ENCODE results near the gene DIAPH1.

The DIAPH1 gene

DNA sequence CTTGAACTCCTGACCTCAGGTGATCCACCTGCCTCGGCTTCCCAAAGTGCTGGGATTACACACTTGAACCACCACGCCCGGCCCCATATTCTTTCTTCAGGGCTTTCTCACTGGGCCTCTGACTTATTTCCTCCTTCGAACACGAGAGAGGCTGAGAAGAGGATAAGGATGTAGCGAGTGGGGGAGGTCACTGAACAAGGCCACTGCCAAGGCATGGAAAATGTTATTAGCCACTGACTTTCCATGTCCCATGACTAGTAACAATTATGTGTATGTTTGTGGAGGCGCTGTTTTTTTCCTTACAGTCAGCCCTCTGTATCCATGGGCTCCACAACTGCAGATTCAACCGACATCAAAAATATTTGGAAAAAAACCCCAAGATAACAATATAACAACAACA, 44.7 kb upstream of the DIAPH1 start:
- no peak overlapping the region for H3K18ac ChIP-seq (ENCODE audit: low read length)
- H3K14ac ChIP-seq (ENCODE audit: low read length), result no peak overlapping the region
- H3K36me3 ChIP-seq (replicated peaks in 1 of 2; ENCODE audit: control insufficient read depth in 2 of 2, insufficient read depth in 2 of 2, low read length in 2 of 2), result peaks cover 13 to 18% of the 10 kb centered on the region in 2 donors
- no peak overlapping the region for H3K9ac ChIP-seq (ENCODE audit: low read depth, low read length, poor library complexity)
- no peaks in the 10 kb centered on the region for H3K4me1 ChIP-seq (ENCODE audit: control insufficient read depth in 2 of 2, insufficient read depth in 1 of 2, low read depth in 1 of 2, low read length in 2 of 2)
- no peak overlapping the region for H2BK5ac ChIP-seq (ENCODE audit: low read length)
- no peak overlapping the region for H2BK15ac ChIP-seq (ENCODE audit: low read length)
- H3K4me2 ChIP-seq (ENCODE audit: insufficient read depth, low read length, poor library complexity, severe bottlenecking), result no peak overlapping the region
- H3K9me3 ChIP-seq (replicated peaks in 1 of 2; ENCODE audit: control insufficient read depth in 2 of 2, insufficient read depth in 1 of 2, low read depth in 1 of 2, low read length in 2 of 2), result no peaks in the 10 kb centered on the region
- H2AK5ac ChIP-seq (ENCODE audit: low read depth, low read length), result no peak overlapping the region
- no peaks in the 10 kb centered on the region for H3K27me3 ChIP-seq (ENCODE audit: control insufficient read depth in 3 of 3, insufficient read depth in 3 of 3, low read depth in 1 of 3, low read length in 3 of 3)
- H4K8ac ChIP-seq (ENCODE audit: low read depth, low read length), result no peak overlapping the region
- H3K4me3 ChIP-seq (ENCODE audit: low read length in 2 of 2), result no peak overlapping the region
- H2BK120ac ChIP-seq (ENCODE audit: low read depth, low read length), result no peak overlapping the region
- H2BK12ac ChIP-seq (ENCODE audit: low read length), result no peak overlapping the region
- DNase-seq (ENCODE audit: low spot score), result no peak
- no peaks in the 10 kb centered on the region for H3K79me1 ChIP-seq (ENCODE audit: low read depth, low read length)
- H3K27ac ChIP-seq (replicated peaks; ENCODE audit: low read length), result no peak overlapping the region
- H4K91ac ChIP-seq (ENCODE audit: low read depth, low read length, poor library complexity), result no peak overlapping the region
- H2AFZ ChIP-seq (ENCODE audit: low read length), result no peak overlapping the region
- no peak overlapping the region for H3K23ac ChIP-seq (ENCODE audit: low read depth, low read length, poor library complexity)
- H3K4ac ChIP-seq (ENCODE audit: low read length), result no peak overlapping the region
- WGBS, 2 donors (ENCODE audit: extremely low coverage in 2 of 2, insufficient read length in 2 of 2, insufficient replicate concordance in 1 of 2), result no CpG with 5 or more reads among the region's 8 CpGs

DNA sequence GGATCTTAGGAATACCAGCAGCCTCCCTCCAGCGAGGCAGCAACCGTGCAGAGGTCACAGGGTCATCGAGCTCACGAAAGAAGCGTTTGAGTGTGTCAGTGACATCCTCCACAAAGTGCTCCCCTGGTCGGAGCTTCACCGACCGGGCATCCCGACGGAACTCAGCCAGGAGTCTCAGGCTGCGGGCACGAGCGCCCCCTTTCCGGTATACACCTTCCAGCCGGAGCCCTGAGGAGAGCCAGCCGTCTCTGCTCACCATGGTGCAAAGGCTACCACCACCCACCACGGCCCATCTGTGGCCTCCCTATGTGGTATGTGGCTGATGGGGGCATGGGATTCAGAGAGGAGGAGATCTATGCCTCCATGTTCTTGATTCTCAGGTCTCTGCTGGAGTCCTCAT, 43.2 kb upstream of the DIAPH1 start:
- Histone ChIP-seq H3K9ac (ENCODE audit: low read depth, low read length, poor library complexity) (peak overlapping the region; percentile 9), H2BK15ac (ENCODE audit: low read length) (no peak overlapping the region), H2AK5ac (ENCODE audit: low read depth, low read length) (no peak overlapping the region), H3K4me2 (ENCODE audit: insufficient read depth, low read length, poor library complexity, severe bottlenecking) (no peak overlapping the region), H3K27me3 (ENCODE audit: control insufficient read depth in 3 of 3, insufficient read depth in 3 of 3, low read depth in 1 of 3, low read length in 3 of 3) (no peaks in the 10 kb centered on the region), H4K91ac (ENCODE audit: low read depth, low read length, poor library complexity) (no peak overlapping the region), H3K23ac (ENCODE audit: low read depth, low read length, poor library complexity) (peak overlapping the region; percentile 82), H3K14ac (ENCODE audit: low read length) (no peak overlapping the region), H3K9me3 (replicated peaks in 1 of 2; ENCODE audit: control insufficient read depth in 2 of 2, insufficient read depth in 1 of 2, low read depth in 1 of 2, low read length in 2 of 2) (no peaks in the 10 kb centered on the region), H2BK120ac (ENCODE audit: low read depth, low read length) (no peak overlapping the region), H3K4me1 (ENCODE audit: control insufficient read depth in 2 of 2, insufficient read depth in 1 of 2, low read depth in 1 of 2, low read length in 2 of 2) (no peaks in the 10 kb centered on the region), H3K4me3 (ENCODE audit: low read length in 2 of 2) (no peak overlapping the region), H2BK12ac (ENCODE audit: low read length) (no peak overlapping the region), H3K36me3 (replicated peaks in 1 of 2; ENCODE audit: control insufficient read depth in 2 of 2, insufficient read depth in 2 of 2, low read length in 2 of 2) (peaks cover 17 to 25% of the 10 kb centered on the region in 2 donors), H3K79me1 (ENCODE audit: low read depth, low read length) (no peaks in the 10 kb centered on the region), H2AFZ (ENCODE audit: low read length) (no peak overlapping the region), H4K8ac (ENCODE audit: low read depth, low read length) (no peak overlapping the region), H3K18ac (ENCODE audit: low read length) (no peak overlapping the region), H3K27ac (replicated peaks; ENCODE audit: low read length) (no peak overlapping the region), H3K4ac (ENCODE audit: low read length) (no peak overlapping the region), H2BK5ac (ENCODE audit: low read length) (no peak overlapping the region)
- no peak for DNase-seq (ENCODE audit: low spot score)
- WGBS, 2 donors (ENCODE audit: extremely low coverage in 2 of 2, insufficient read length in 2 of 2, insufficient replicate concordance in 1 of 2), result no CpG with 5 or more reads among the region's 17 CpGs

DNA sequence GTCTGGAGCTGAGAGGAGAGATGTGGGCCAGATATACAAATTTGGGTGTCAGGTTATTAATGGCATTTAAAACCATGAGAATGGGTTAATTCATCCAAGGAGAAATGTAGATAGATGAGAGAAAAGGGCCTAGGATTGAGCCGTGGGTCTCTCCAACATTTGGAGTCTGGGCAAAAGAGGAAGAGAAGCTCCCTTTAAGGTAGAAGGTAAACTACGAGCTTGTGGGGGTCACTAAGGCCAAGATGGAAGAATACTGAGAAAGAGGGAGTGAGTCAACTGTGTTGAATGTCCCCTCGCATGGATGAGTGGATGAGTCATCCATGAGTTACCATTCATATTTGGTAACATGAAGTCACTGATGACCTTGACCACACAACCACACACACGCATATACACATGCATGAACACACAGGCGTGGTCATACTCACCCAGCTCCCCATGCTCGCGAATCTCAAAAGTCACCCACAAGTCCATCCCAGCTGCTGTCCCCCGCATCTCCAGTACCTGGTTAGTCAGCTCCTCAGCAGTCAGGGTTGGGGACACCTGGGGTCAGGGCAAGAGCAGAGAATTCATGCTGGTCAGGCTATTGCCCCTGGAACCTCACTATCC, 39.2 kb upstream of the DIAPH1 start:
- H3K4me1 ChIP-seq (ENCODE audit: control insufficient read depth in 2 of 2, insufficient read depth in 1 of 2, low read depth in 1 of 2, low read length in 2 of 2), result no peaks in the 10 kb centered on the region
- no peak overlapping the region for H3K23ac ChIP-seq (ENCODE audit: low read depth, low read length, poor library complexity)
- no peaks in the 10 kb centered on the region for H3K9me3 ChIP-seq (replicated peaks in 1 of 2; ENCODE audit: control insufficient read depth in 2 of 2, insufficient read depth in 1 of 2, low read depth in 1 of 2, low read length in 2 of 2)
- no peak overlapping the region for H3K27ac ChIP-seq (replicated peaks; ENCODE audit: low read length)
- H3K4me3 ChIP-seq (ENCODE audit: low read length in 2 of 2), result no peak overlapping the region
- no peak overlapping the region for H2BK12ac ChIP-seq (ENCODE audit: low read length)
- H2BK15ac ChIP-seq (ENCODE audit: low read length), result no peak overlapping the region
- no peak overlapping the region for H2AFZ ChIP-seq (ENCODE audit: low read length)
- no peak overlapping the region for H4K91ac ChIP-seq (ENCODE audit: low read depth, low read length, poor library complexity)
- H2BK120ac ChIP-seq (ENCODE audit: low read depth, low read length), result no peak overlapping the region
- no peak overlapping the region for H3K9ac ChIP-seq (ENCODE audit: low read depth, low read length, poor library complexity)
- no CpG with 5 or more reads among the region's 8 CpGs for WGBS, 2 donors (ENCODE audit: extremely low coverage in 2 of 2, insufficient read length in 2 of 2, insufficient replicate concordance in 1 of 2)
- no peak for DNase-seq (ENCODE audit: low spot score)
- H3K4me2 ChIP-seq (ENCODE audit: insufficient read depth, low read length, poor library complexity, severe bottlenecking), result no peak overlapping the region
- no peaks in the 10 kb centered on the region for H3K79me1 ChIP-seq (ENCODE audit: low read depth, low read length)
- H2BK5ac ChIP-seq (ENCODE audit: low read length), result no peak overlapping the region
- no peak overlapping the region for H3K4ac ChIP-seq (ENCODE audit: low read length)
- H3K14ac ChIP-seq (ENCODE audit: low read length), result no peak overlapping the region
- H4K8ac ChIP-seq (ENCODE audit: low read depth, low read length), result no peak overlapping the region
- H2AK5ac ChIP-seq (ENCODE audit: low read depth, low read length), result no peak overlapping the region
- no peaks in the 10 kb centered on the region for H3K27me3 ChIP-seq (ENCODE audit: control insufficient read depth in 3 of 3, insufficient read depth in 3 of 3, low read depth in 1 of 3, low read length in 3 of 3)
- no peak overlapping the region for H3K18ac ChIP-seq (ENCODE audit: low read length)
- peaks cover 30 to 33% of the 10 kb centered on the region in 2 donors for H3K36me3 ChIP-seq (replicated peaks in 1 of 2; ENCODE audit: control insufficient read depth in 2 of 2, insufficient read depth in 2 of 2, low read length in 2 of 2)

DNA sequence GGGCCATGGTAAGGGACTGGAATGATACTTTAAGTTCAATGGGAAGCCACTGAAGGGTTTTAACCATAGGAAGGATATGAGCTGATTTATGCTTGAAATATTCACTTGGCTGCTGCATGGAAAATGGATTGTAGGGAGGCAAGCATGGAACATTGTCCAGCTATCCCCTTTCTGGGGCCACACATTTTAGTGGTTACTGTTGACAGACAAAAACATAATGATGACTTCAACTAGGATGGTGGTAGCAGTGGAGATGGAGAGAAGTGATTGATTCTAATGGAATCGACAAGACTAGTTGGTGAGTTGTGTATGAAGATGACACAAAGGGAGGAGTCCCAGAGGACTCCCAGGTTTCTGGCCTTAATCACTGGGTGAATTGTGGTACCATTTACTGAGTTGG, 38.6 kb upstream of the DIAPH1 start:
- H2AK5ac ChIP-seq (ENCODE audit: low read depth, low read length), result no peak overlapping the region
- H3K23ac ChIP-seq (ENCODE audit: low read depth, low read length, poor library complexity), result no peak overlapping the region
- H3K27ac ChIP-seq (replicated peaks; ENCODE audit: low read length), result no peak overlapping the region
- no peak overlapping the region for H2BK15ac ChIP-seq (ENCODE audit: low read length)
- H3K14ac ChIP-seq (ENCODE audit: low read length), result no peak overlapping the region
- no peak overlapping the region for H3K4me3 ChIP-seq (ENCODE audit: low read length in 2 of 2)
- no peak for DNase-seq (ENCODE audit: low spot score)
- no peak overlapping the region for H4K91ac ChIP-seq (ENCODE audit: low read depth, low read length, poor library complexity)
- H2BK5ac ChIP-seq (ENCODE audit: low read length), result no peak overlapping the region
- H3K36me3 ChIP-seq (replicated peaks in 1 of 2; ENCODE audit: control insufficient read depth in 2 of 2, insufficient read depth in 2 of 2, low read length in 2 of 2), result peaks cover 30 to 33% of the 10 kb centered on the region in 2 donors
- H2BK120ac ChIP-seq (ENCODE audit: low read depth, low read length), result no peak overlapping the region
- H2BK12ac ChIP-seq (ENCODE audit: low read length), result no peak overlapping the region
- H3K27me3 ChIP-seq (ENCODE audit: control insufficient read depth in 3 of 3, insufficient read depth in 3 of 3, low read depth in 1 of 3, low read length in 3 of 3), result no peaks in the 10 kb centered on the region
- H3K4me1 ChIP-seq (ENCODE audit: control insufficient read depth in 2 of 2, insufficient read depth in 1 of 2, low read depth in 1 of 2, low read length in 2 of 2), result no peaks in the 10 kb centered on the region
- no peak overlapping the region for H3K18ac ChIP-seq (ENCODE audit: low read length)
- H3K4me2 ChIP-seq (ENCODE audit: insufficient read depth, low read length, poor library complexity, severe bottlenecking), result no peak overlapping the region
- no peak overlapping the region for H4K8ac ChIP-seq (ENCODE audit: low read depth, low read length)
- no peak overlapping the region for H2AFZ ChIP-seq (ENCODE audit: low read length)
- H3K79me1 ChIP-seq (ENCODE audit: low read depth, low read length), result no peaks in the 10 kb centered on the region
- no peaks in the 10 kb centered on the region for H3K9me3 ChIP-seq (replicated peaks in 1 of 2; ENCODE audit: control insufficient read depth in 2 of 2, insufficient read depth in 1 of 2, low read depth in 1 of 2, low read length in 2 of 2)
- H3K9ac ChIP-seq (ENCODE audit: low read depth, low read length, poor library complexity), result no peak overlapping the region
- H3K4ac ChIP-seq (ENCODE audit: low read length), result no peak overlapping the region
- no CpG with 5 or more reads among the region's 1 CpG for WGBS, 2 donors (ENCODE audit: extremely low coverage in 2 of 2, insufficient read length in 2 of 2, insufficient replicate concordance in 1 of 2)
